PC-9 (cell line): ENCODE results near the gene PEMT.

Source experiments
- EZH2 ChIP-seq: fragments of 200-600 bp; sonication (generic); IDR thresholded peaks from 2 replicates; pipeline ENCODE4 v1.8.0; 2017; ENCODE audit warnings: antibody characterized with exemption, low read depth
- TF ChIP-seq, protein P1 (sequence below): fragments of 200-600 bp; sonication (generic); conservative IDR thresholded peaks from 2 replicates; pipeline ENCODE4 v1.6.1; 2017; ENCODE audit warnings: mixed run types, antibody characterized with exemption, mild to moderate bottlenecking, moderate library complexity

DNA sequence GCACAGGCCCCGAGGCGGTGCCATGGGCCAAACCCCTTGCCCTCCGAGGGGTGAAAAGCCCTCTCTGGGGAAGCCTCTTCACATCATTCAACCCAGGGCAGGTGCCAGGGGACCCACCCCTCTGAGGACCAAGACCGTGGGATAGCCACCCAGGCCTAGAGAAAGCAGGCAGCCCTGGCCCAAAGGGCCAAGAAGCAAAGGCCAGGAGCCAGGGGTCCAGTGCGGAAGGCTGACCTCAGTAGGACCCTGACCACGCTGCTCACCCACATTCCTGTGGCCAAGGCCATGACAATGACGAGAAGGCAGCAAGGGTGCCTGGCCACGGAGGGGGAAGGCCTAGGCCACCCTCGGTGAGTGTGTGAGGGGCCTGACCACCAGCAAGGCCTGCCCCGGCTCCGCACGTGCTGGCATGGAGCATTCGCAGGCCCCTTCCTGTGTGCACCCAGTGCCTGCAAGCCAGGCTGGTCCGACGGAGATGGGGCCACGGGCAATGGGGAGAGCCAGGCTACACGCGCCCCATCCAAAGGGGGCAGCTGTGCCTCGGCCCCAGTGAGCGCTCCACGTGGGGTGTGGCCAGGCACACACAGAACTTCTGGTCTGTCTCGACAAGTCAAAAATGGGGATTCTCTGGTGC lies 70.8 kb downstream of the PEMT start:
- no peak for TF ChIP-seq EZH2
- TF ChIP-seq, protein P1, sequence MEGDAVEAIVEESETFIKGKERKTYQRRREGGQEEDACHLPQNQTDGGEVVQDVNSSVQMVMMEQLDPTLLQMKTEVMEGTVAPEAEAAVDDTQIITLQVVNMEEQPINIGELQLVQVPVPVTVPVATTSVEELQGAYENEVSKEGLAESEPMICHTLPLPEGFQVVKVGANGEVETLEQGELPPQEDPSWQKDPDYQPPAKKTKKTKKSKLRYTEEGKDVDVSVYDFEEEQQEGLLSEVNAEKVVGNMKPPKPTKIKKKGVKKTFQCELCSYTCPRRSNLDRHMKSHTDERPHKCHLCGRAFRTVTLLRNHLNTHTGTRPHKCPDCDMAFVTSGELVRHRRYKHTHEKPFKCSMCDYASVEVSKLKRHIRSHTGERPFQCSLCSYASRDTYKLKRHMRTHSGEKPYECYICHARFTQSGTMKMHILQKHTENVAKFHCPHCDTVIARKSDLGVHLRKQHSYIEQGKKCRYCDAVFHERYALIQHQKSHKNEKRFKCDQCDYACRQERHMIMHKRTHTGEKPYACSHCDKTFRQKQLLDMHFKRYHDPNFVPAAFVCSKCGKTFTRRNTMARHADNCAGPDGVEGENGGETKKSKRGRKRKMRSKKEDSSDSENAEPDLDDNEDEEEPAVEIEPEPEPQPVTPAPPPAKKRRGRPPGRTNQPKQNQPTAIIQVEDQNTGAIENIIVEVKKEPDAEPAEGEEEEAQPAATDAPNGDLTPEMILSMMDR = no peak
